Esophagus squamous epithelium (tissue), 4 donors: ENCODE measurements around the gene SH3TC1.

ENCODE experiments used
- POLR2A ChIP-seq, 4 donors: fragments of 450-650 bp; IDR thresholded peaks; one replicate each; pipeline ENCODE4 v1.6.1; 2017; ENCODE audit warnings: antibody characterized with exemption in 4 of 4, mild to moderate bottlenecking in 4 of 4, moderate library complexity in 3 of 4
- TF ChIP-seq, protein P1 (sequence below), 6 experiments: fragments of 450-650 bp in 4 of 6; fragments of 200-600 bp in 2 of 6; sonication (generic) in 2 of 6; IDR thresholded peaks; one replicate each; pipeline ENCODE4 v1.5.1; 2016 to 2019; ENCODE audit warnings: antibody characterized with exemption in 6 of 6, mild to moderate bottlenecking in 4 of 6, moderate library complexity in 4 of 6

- TF ChIP-seq, protein P1, sequence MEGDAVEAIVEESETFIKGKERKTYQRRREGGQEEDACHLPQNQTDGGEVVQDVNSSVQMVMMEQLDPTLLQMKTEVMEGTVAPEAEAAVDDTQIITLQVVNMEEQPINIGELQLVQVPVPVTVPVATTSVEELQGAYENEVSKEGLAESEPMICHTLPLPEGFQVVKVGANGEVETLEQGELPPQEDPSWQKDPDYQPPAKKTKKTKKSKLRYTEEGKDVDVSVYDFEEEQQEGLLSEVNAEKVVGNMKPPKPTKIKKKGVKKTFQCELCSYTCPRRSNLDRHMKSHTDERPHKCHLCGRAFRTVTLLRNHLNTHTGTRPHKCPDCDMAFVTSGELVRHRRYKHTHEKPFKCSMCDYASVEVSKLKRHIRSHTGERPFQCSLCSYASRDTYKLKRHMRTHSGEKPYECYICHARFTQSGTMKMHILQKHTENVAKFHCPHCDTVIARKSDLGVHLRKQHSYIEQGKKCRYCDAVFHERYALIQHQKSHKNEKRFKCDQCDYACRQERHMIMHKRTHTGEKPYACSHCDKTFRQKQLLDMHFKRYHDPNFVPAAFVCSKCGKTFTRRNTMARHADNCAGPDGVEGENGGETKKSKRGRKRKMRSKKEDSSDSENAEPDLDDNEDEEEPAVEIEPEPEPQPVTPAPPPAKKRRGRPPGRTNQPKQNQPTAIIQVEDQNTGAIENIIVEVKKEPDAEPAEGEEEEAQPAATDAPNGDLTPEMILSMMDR (IDR thresholded peaks at IDR 0.05): no peak
- no peak for TF ChIP-seq POLR2A (IDR thresholded peaks at IDR 0.05)
Observed at GRCh38 chr4:8244931-8245460, 45.9 kb downstream of the SH3TC1 start.
